ENCODE results near the gene DAPK2.

DNA sequence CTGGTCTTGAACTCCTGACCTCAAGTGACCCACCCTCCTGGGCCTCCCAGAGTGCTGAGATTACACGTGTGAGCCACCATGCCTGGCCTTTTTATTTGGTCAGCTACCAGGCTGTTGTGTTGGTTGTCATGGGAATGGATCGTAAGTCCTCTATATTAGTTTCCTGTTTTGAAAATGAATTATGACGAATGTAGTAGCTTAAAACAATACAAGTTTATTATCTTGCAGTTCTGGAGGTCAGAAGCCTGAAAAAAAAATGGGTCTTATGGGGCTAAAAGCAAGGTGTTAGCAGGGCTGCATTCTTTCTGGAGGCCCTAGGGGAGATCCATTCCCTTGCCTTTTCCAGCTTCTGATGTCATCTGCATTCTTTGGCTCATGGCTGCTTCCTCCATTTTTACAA lies 187.4 kb downstream of the DAPK2 start:
- TF ChIP-seq, protein P1, sequence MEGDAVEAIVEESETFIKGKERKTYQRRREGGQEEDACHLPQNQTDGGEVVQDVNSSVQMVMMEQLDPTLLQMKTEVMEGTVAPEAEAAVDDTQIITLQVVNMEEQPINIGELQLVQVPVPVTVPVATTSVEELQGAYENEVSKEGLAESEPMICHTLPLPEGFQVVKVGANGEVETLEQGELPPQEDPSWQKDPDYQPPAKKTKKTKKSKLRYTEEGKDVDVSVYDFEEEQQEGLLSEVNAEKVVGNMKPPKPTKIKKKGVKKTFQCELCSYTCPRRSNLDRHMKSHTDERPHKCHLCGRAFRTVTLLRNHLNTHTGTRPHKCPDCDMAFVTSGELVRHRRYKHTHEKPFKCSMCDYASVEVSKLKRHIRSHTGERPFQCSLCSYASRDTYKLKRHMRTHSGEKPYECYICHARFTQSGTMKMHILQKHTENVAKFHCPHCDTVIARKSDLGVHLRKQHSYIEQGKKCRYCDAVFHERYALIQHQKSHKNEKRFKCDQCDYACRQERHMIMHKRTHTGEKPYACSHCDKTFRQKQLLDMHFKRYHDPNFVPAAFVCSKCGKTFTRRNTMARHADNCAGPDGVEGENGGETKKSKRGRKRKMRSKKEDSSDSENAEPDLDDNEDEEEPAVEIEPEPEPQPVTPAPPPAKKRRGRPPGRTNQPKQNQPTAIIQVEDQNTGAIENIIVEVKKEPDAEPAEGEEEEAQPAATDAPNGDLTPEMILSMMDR (IDR thresholded peaks at IDR 0.05; ENCODE audit: insufficient read depth, low read depth, low read length) = no peak
- TF ChIP-seq EZH2 (IDR thresholded peaks at IDR 0.05; ENCODE audit: insufficient read depth, low read length) = no peak
